ENCODE results near the gene TEN1. TPM values are rescaled to one million over a fixed set of nuclear protein-coding genes. Genes with fewer than 3 reads are reported as not detected.

Gene TEN1
- total RNA-seq, 1 donor from 2014 or later = 15.4 TPM

GRCh38 chr17:75981019-75981615 lies 2.1 kb downstream of the TEN1 start:
- intact Hi-C loops (cut with micrococcal nuclease) = no loop called here
- H3K4me3 Mint-ChIP-seq = peak overlapping the region; percentile 91

GRCh38 chr17:75983501-75984181 lies 4.6 kb downstream of the TEN1 start:
- H3K27ac Mint-ChIP-seq = no peak overlapping the region
- intact Hi-C loops (cut with micrococcal nuclease) = no loop called here
- H3K27me3 Mint-ChIP-seq (ENCODE audit: insufficient read depth) = no peaks in the 10 kb centered on the region
- DNase-seq (ENCODE audit: low spot score) = no peak
- H3K4me3 Mint-ChIP-seq = no peak overlapping the region
- H3K9me3 Mint-ChIP-seq = no peaks in the 10 kb centered on the region
- H3K36me3 Mint-ChIP-seq (ENCODE audit: low read depth) = peaks cover 1% of the 10 kb centered on the region
- H3K4me1 Mint-ChIP-seq (ENCODE audit: low read depth) = peaks cover 15% of the 10 kb centered on the region

More at GRCh38 chr17:75981019-75981615, 2.1 kb downstream of the TEN1 start:
- DNase-seq (ENCODE audit: low spot score) = no peak
- Mint-ChIP-seq H3K9me3 (no peaks in the 10 kb centered on the region), H3K27ac (peak overlapping the region; percentile 95), H3K4me1 (ENCODE audit: low read depth) (peaks cover 26% of the 10 kb centered on the region), H3K36me3 (ENCODE audit: low read depth) (peaks cover 5% of the 10 kb centered on the region), H3K27me3 (ENCODE audit: insufficient read depth) (no peaks in the 10 kb centered on the region)

GRCh38 chr17:75985986-75986385 lies 6.9 kb downstream of the TEN1 start:
- intact Hi-C loops (cut with micrococcal nuclease) = no loop called here
- no peak for DNase-seq (ENCODE audit: low spot score)
- H3K27ac Mint-ChIP-seq = no peak overlapping the region
- no peaks in the 10 kb centered on the region for H3K36me3 Mint-ChIP-seq (ENCODE audit: low read depth)
- H3K9me3 Mint-ChIP-seq = no peaks in the 10 kb centered on the region
- H3K4me3 Mint-ChIP-seq = no peak overlapping the region
- peaks cover 2% of the 10 kb centered on the region for H3K4me1 Mint-ChIP-seq (ENCODE audit: low read depth)
- H3K27me3 Mint-ChIP-seq (ENCODE audit: insufficient read depth) = no peaks in the 10 kb centered on the region

- Mint-ChIP-seq H3K27ac (peak overlapping the region; percentile 34), H3K36me3 (ENCODE audit: low read depth) (no peaks in the 10 kb centered on the region), H3K4me3 (no peak overlapping the region), H3K27me3 (ENCODE audit: insufficient read depth) (no peaks in the 10 kb centered on the region), H3K9me3 (no peaks in the 10 kb centered on the region), H3K4me1 (ENCODE audit: low read depth) (no peaks in the 10 kb centered on the region)
- no peak for DNase-seq (ENCODE audit: low spot score)
- intact Hi-C loops (cut with micrococcal nuclease) = no loop called here
Observed at GRCh38 chr17:75987041-75987440, 8.0 kb downstream of the TEN1 start.

- H3K9me3 Mint-ChIP-seq = no peaks in the 10 kb centered on the region
- H3K4me3 Mint-ChIP-seq = no peak overlapping the region
- no peak overlapping the region for H3K27ac Mint-ChIP-seq
- no peaks in the 10 kb centered on the region for H3K27me3 Mint-ChIP-seq (ENCODE audit: insufficient read depth)
- peaks cover 7% of the 10 kb centered on the region for H3K4me1 Mint-ChIP-seq (ENCODE audit: low read depth)
- DNase-seq (ENCODE audit: low spot score) = no peak
- no peaks in the 10 kb centered on the region for H3K36me3 Mint-ChIP-seq (ENCODE audit: low read depth)
- intact Hi-C loops (cut with micrococcal nuclease) = no loop called here
Observed at GRCh38 chr17:75991396-75991795, 12.4 kb downstream of the TEN1 start.

- H3K36me3 Mint-ChIP-seq (ENCODE audit: low read depth) = no peaks in the 10 kb centered on the region
- intact Hi-C loops (cut with micrococcal nuclease) = no loop called here
- no peak overlapping the region for H3K27ac Mint-ChIP-seq
- peaks cover 26% of the 10 kb centered on the region for H3K4me1 Mint-ChIP-seq (ENCODE audit: low read depth)
- no peaks in the 10 kb centered on the region for H3K27me3 Mint-ChIP-seq (ENCODE audit: insufficient read depth)
- H3K9me3 Mint-ChIP-seq = no peaks in the 10 kb centered on the region
- H3K4me3 Mint-ChIP-seq = no peak overlapping the region
- no peak for DNase-seq (ENCODE audit: low spot score)
Observed at GRCh38 chr17:75994802-75995370, 15.8 kb downstream of the TEN1 start.

GRCh38 chr17:75995385-75995925 lies 16.4 kb downstream of the TEN1 start:
- intact Hi-C loops (cut with micrococcal nuclease) = no loop called here
- H3K27ac Mint-ChIP-seq = peak overlapping the region; percentile 69
- no peaks in the 10 kb centered on the region for H3K36me3 Mint-ChIP-seq (ENCODE audit: low read depth)
- H3K27me3 Mint-ChIP-seq (ENCODE audit: insufficient read depth) = no peaks in the 10 kb centered on the region
- H3K4me3 Mint-ChIP-seq = no peak overlapping the region
- peaks cover 26% of the 10 kb centered on the region for H3K4me1 Mint-ChIP-seq (ENCODE audit: low read depth)
- DNase-seq (ENCODE audit: low spot score) = no peak
- no peaks in the 10 kb centered on the region for H3K9me3 Mint-ChIP-seq

GRCh38 chr17:75996665-75997590 lies 17.9 kb downstream of the TEN1 start:
- no peaks in the 10 kb centered on the region for H3K27me3 Mint-ChIP-seq (ENCODE audit: insufficient read depth)
- H3K9me3 Mint-ChIP-seq = no peaks in the 10 kb centered on the region
- H3K36me3 Mint-ChIP-seq (ENCODE audit: low read depth) = no peaks in the 10 kb centered on the region
- H3K4me3 Mint-ChIP-seq = peak overlapping the region; percentile 65
- intact Hi-C loops (cut with micrococcal nuclease) = loop anchor here (1.0 kb wide), 1 partner anchor 18 kb away; the partner anchor contains the start of genes ACOX1 and TEN1
- peak; percentile 38 for DNase-seq (ENCODE audit: low spot score)
- peak overlapping the region; percentile 87 for H3K27ac Mint-ChIP-seq
- H3K4me1 Mint-ChIP-seq (ENCODE audit: low read depth) = peaks cover 26% of the 10 kb centered on the region

GRCh38 chr17:75998327-75998795 lies 19.3 kb downstream of the TEN1 start:
- H3K36me3 Mint-ChIP-seq (ENCODE audit: low read depth) = no peaks in the 10 kb centered on the region
- no peak for DNase-seq (ENCODE audit: low spot score)
- intact Hi-C loops (cut with micrococcal nuclease) = no loop called here
- peaks cover 26% of the 10 kb centered on the region for H3K4me1 Mint-ChIP-seq (ENCODE audit: low read depth)
- no peak overlapping the region for H3K4me3 Mint-ChIP-seq
- H3K27ac Mint-ChIP-seq = peak overlapping the region; percentile 44
- no peaks in the 10 kb centered on the region for H3K27me3 Mint-ChIP-seq (ENCODE audit: insufficient read depth)
- no peaks in the 10 kb centered on the region for H3K9me3 Mint-ChIP-seq

GRCh38 chr17:76000016-76000754 lies 21.1 kb downstream of the TEN1 start:
- Mint-ChIP-seq H3K9me3 (no peaks in the 10 kb centered on the region), H3K27ac (no peak overlapping the region), H3K27me3 (ENCODE audit: insufficient read depth) (no peaks in the 10 kb centered on the region), H3K4me1 (ENCODE audit: low read depth) (peaks cover 28% of the 10 kb centered on the region), H3K36me3 (ENCODE audit: low read depth) (peaks cover under 1% of the 10 kb centered on the region), H3K4me3 (no peak overlapping the region)
- intact Hi-C loops (cut with micrococcal nuclease) = no loop called here
- peak; percentile 45 for DNase-seq (ENCODE audit: low spot score)

- Mint-ChIP-seq H3K27ac (no peak within 1 kb of the TSS), H3K4me3 (no peak within 1 kb of the TSS), H3K36me3 (ENCODE audit: low read depth) (peaks cover 2% of the 10 kb centered on the region), H3K9me3 (no peaks in the 10 kb centered on the region), H3K27me3 (ENCODE audit: insufficient read depth) (no peaks in the 10 kb centered on the region), H3K4me1 (ENCODE audit: low read depth) (peaks cover 25% of the 10 kb centered on the region)
- no peak for DNase-seq (ENCODE audit: low spot score)
- intact Hi-C loops (cut with micrococcal nuclease) = no loop called here
Observed at GRCh38 chr17:76000755-76001521, 21.9 kb downstream of the TEN1 start, which contains the start of gene CDK3. Gene CDK3 (plus strand): TSS chr17:76000855. CDS start chr17:76001426, 571 bp downstream.
